ENCODE measurements around the gene HS6ST1.
"Not testable (repeated sequence)": the region's sequence is repeated elsewhere in the genome, so short reads cannot be mapped to it uniquely, and the experiment has no call there.

The HS6ST1 gene

DNA sequence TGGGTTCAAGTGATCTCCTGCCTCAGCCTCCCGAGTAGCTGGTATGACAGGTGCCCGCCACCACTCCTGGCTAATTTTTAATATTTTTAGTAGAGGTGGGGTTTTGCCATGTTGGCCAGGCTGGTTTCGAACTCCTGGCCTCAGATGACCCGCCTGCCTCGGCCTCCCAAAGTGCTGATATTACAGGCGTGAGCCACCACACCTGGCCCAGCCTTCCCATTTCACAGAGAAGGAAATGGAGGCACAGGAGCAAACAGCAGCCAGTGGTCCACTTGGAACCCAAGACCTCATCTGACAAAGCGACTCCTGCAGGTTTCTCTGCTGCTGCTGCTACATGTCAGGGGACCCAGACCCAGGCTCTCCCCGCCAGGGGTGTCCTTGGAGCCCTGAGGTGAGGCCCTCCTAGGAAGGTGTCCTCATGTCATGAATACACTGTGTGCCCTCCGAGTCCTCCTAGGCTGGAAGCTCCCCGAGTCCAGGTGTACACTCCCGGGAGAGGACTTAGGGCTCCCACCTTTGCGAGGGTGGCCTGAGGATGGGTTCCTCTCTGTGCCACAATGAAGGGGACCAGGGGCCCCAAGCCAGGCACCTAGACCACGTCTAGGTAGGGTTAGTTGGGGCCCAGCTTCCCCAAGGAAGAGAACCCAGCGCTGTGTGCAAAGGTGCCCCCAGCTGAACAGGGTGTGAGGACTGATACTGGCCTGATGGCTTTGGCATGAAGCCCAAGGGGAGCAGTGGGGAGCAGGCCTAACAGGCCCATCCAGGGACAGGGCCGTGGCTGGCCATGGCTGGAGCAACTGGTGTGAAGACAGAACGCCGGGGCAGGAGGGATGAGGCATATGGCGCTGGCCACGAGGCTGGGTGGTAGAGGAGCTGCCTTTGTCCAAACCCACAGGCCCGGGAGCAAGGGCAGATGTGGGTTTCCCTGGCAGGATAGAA, 56.1 kb downstream of the HS6ST1 start:
- no peak overlapping the region for H3K9ac ChIP-seq (ENCODE audit: low read length in 2 of 2)
- no peak overlapping the region for H3K4me3 ChIP-seq (ENCODE audit: low read length in 2 of 2)
- H3K4me1 ChIP-seq (ENCODE audit: control insufficient read depth, insufficient read depth, low read length): no peaks in the 10 kb centered on the region
- H3K27ac ChIP-seq (ENCODE audit: low read length): no peak overlapping the region
- H3K9me3 ChIP-seq (ENCODE audit: control insufficient read depth in 2 of 2, low read length in 2 of 2): no peaks in the 10 kb centered on the region
- H3K36me3 ChIP-seq (ENCODE audit: control insufficient read depth in 2 of 2, insufficient read depth in 2 of 2, low read length in 2 of 2): no peaks in the 10 kb centered on the region
- H3K27me3 ChIP-seq (ENCODE audit: control insufficient read depth in 1 of 2, insufficient read depth in 2 of 2, low read length in 2 of 2): no peaks in the 10 kb centered on the region

DNA sequence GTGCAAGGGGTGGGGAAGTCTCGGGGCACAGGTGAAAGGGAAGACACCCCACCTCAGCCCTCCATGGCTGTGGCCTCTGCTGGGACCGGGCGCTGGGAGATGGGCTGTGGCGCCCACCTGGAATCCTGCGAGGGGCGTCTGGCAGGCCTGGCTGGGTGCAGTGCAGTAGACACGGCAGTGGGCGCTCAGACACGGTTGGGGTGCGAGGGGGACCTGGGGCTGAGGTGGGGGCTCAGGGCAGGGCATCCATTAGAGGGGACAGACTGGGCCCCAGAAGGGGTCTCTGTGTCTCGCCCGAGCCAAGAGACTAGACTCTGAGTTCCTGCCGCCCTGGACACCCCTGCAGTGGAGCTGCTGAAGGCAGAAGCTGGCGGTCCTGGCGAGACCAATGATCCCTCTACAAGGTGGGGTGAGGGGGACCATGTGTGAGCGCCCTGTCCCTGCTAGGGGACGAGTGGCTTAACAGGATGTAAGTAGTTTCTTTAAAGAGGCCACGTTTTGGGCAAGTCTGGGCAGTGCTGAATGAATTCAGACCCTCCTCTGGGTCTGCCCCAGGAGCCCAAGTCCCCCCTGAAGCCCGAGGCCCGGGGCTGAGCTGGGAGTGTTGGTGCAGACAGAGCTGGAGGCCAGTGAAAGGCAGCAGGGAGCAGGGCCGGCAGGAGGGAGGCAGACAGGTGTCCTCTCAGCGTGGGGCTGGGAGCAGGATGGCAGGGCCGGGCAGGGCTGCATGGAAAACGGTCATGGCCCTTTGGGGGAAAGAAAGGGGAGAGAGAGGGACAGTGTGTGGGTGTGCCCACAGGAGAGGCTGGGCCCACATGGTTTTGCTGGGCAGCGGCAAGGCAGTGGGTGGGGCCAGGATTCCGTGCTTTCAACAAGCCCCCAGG, 57.2 kb downstream of the HS6ST1 start:
- H3K9ac ChIP-seq (ENCODE audit: low read length in 2 of 2): no peak overlapping the region
- H3K9me3 ChIP-seq (ENCODE audit: control insufficient read depth in 2 of 2, low read length in 2 of 2): no peaks in the 10 kb centered on the region
- no peaks in the 10 kb centered on the region for H3K36me3 ChIP-seq (ENCODE audit: control insufficient read depth in 2 of 2, insufficient read depth in 2 of 2, low read length in 2 of 2)
- H3K27ac ChIP-seq (ENCODE audit: low read length): no peak overlapping the region
- no peaks in the 10 kb centered on the region for H3K27me3 ChIP-seq (ENCODE audit: control insufficient read depth in 1 of 2, insufficient read depth in 2 of 2, low read length in 2 of 2)
- H3K4me3 ChIP-seq (ENCODE audit: low read length in 2 of 2): no peak overlapping the region
- H3K4me1 ChIP-seq (ENCODE audit: control insufficient read depth, insufficient read depth, low read length): no peaks in the 10 kb centered on the region

DNA sequence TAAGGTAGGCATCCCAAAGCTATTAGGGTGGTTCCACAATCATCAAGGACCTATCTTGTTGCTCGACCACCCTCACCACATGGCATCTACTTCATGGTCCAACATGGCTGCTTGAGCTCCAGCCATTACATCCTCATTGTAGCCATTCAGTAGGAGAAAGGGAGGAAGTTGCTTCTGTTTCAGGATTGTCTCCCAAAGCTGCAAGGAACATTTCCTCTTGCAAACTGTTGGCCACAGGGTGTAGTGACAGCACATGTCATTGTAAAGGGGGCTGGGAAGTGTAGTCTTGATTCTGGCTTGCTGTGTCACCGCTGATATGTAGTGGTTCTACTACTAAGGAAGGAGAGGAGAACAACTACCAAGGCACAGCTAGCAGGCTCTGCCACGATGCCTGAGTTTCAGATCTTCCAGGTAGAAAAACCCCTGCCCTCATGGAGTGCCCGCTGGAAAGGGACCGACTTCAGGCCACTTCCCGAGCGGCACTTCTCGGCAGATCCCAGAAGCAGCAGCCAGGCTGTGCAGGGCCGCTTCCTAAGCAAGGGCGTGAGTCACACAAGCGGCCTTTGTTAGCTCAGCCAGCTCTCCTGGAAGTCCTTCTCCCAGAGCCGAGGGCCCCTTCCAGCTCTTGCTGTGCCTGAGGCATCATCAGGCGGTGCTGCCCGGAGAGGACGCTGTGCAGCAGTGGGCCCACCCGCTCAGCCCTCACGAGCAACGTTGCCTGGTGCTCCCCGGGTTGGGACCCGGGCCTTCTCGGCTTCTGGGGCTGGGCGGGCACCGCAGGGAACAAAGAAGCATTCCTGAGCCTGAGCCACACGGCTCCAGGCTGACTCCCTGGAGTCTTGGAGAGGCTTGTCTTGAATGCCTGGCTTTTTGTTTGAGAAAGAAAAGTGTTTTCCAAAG, 58.2 kb downstream of the HS6ST1 start:
- no peak overlapping the region for H3K9ac ChIP-seq (ENCODE audit: low read length in 2 of 2)

DNA sequence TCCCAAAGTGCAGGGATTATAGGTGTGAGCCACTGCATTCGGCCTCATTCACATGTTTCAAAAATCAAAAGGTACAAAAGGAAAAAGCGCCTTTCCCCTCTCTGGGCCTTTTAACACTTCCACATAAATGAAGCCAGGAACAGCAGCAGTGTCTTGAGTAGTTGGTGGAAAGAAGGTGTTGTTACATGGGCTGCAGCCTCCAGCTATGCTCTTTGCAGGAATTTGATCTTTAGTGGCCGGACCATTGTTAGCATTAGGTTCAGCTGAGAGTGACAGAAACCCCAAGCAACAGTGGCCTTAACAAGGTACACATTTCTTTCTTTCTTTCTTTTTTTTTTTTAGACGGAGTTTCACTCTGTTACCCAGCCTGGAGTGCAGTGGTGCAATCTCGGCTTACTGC, 59.1 kb downstream of the HS6ST1 start:
- H3K36me3 ChIP-seq (ENCODE audit: control insufficient read depth in 2 of 2, insufficient read depth in 2 of 2, low read length in 2 of 2): no peaks in the 10 kb centered on the region
- no peak overlapping the region for H3K9ac ChIP-seq (ENCODE audit: low read length in 2 of 2)
- H3K27me3 ChIP-seq (ENCODE audit: control insufficient read depth in 1 of 2, insufficient read depth in 2 of 2, low read length in 2 of 2): no peaks in the 10 kb centered on the region
- H3K4me3 ChIP-seq (ENCODE audit: low read length in 2 of 2): no peak overlapping the region
- no peaks in the 10 kb centered on the region for H3K4me1 ChIP-seq (ENCODE audit: control insufficient read depth, insufficient read depth, low read length)
- H3K9me3 ChIP-seq (ENCODE audit: control insufficient read depth in 2 of 2, low read length in 2 of 2): no peaks in the 10 kb centered on the region
- H3K27ac ChIP-seq (ENCODE audit: low read length): no peak overlapping the region

More for the DNA sequence above, 58.2 kb downstream of the HS6ST1 start:
- H3K9me3 ChIP-seq (ENCODE audit: control insufficient read depth in 2 of 2, low read length in 2 of 2): no peaks in the 10 kb centered on the region
- H3K4me1 ChIP-seq (ENCODE audit: control insufficient read depth, insufficient read depth, low read length): no peaks in the 10 kb centered on the region
- peak overlapping the region in 1 of 2 donors; percentile 29 for H3K4me3 ChIP-seq (ENCODE audit: low read length in 2 of 2)
- no peaks in the 10 kb centered on the region for H3K36me3 ChIP-seq (ENCODE audit: control insufficient read depth in 2 of 2, insufficient read depth in 2 of 2, low read length in 2 of 2)
- H3K27ac ChIP-seq (ENCODE audit: low read length): no peak overlapping the region
- H3K27me3 ChIP-seq (ENCODE audit: control insufficient read depth in 1 of 2, insufficient read depth in 2 of 2, low read length in 2 of 2): no peaks in the 10 kb centered on the region

DNA sequence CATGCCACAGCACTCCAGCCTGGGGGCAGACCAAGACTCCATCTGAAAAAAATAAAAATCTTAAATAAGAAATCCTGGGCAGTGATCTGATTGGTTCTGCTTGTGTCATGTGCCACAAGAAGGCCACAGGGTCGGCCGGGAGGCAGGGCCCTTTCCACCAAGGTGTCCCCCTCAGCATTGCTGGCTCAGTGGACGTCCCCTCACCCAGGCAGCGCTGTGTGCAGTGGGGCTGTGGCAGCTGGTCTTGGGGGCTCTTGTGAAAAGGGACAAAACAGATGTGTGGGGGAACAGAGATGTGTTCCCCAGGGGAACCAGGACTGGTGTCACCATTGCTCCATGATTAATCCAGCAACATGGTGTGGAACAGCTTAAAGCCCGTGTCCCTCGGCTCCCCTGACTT, 60.5 kb downstream of the HS6ST1 start:
- H3K4me1 ChIP-seq (ENCODE audit: control insufficient read depth, insufficient read depth, low read length): no peaks in the 10 kb centered on the region
- no peak overlapping the region for H3K4me3 ChIP-seq (ENCODE audit: low read length in 2 of 2)
- no peak overlapping the region for H3K27ac ChIP-seq (ENCODE audit: low read length)
- no peaks in the 10 kb centered on the region for H3K27me3 ChIP-seq (ENCODE audit: control insufficient read depth in 1 of 2, insufficient read depth in 2 of 2, low read length in 2 of 2)
- no peaks in the 10 kb centered on the region for H3K36me3 ChIP-seq (ENCODE audit: control insufficient read depth in 2 of 2, insufficient read depth in 2 of 2, low read length in 2 of 2)
- no peaks in the 10 kb centered on the region for H3K9me3 ChIP-seq (ENCODE audit: control insufficient read depth in 2 of 2, low read length in 2 of 2)
- no peak overlapping the region for H3K9ac ChIP-seq (ENCODE audit: low read length in 2 of 2)

DNA sequence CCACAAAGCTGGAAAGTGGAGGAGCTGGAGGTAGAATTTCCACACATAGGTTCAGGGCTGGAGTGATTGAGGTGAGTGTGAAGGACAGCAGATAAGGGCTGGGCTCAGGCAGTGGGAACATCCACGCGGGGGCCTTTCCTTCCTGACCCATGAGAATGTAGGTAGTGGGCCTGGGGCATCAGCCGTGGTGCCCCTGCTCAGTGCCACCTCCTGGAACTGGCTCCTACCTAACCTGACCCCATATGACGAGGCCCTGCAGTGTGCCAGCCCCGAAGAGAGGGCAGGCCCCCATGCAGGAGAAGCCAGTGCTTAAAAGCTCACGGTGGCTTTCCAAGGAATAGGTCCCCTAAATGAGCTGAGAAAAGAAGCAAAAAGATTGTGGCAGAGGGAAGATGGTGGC, 66.2 kb downstream of the HS6ST1 start:
- Histone ChIP-seq H3K9ac (ENCODE audit: low read length in 2 of 2) (no peak overlapping the region), H3K4me3 (ENCODE audit: low read length in 2 of 2) (no peak overlapping the region), H3K9me3 (ENCODE audit: control insufficient read depth in 2 of 2, low read length in 2 of 2) (no peaks in the 10 kb centered on the region), H3K27me3 (ENCODE audit: control insufficient read depth in 1 of 2, insufficient read depth in 2 of 2, low read length in 2 of 2) (no peaks in the 10 kb centered on the region), H3K27ac (ENCODE audit: low read length) (no peak overlapping the region), H3K36me3 (ENCODE audit: control insufficient read depth in 2 of 2, insufficient read depth in 2 of 2, low read length in 2 of 2) (no peaks in the 10 kb centered on the region), H3K4me1 (ENCODE audit: control insufficient read depth, insufficient read depth, low read length) (no peaks in the 10 kb centered on the region)

DNA sequence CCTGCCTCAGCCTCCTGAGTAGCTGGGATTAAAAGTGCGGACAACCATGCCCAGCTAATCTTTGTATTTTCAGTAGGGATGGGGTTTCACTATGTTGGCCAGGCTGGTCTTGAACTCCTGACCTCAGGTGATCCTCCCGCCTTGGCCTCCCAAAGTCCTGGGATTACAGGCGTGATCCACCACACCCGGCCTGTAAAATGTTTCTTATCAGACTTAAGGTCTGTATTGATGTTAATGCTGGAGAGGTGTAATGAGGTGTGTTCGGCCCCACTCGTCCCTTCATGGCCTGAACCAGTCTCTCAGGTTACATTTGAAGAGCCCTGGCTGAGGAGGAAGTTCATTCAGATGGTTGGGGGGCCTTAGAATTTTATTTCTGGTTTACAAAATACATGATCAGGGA, 66.6 kb downstream of the HS6ST1 start:
- H3K4me1 ChIP-seq (ENCODE audit: control insufficient read depth, insufficient read depth, low read length); H3K4me3 ChIP-seq (ENCODE audit: low read length in 2 of 2); H3K9ac ChIP-seq (ENCODE audit: low read length in 2 of 2); H3K9me3 ChIP-seq (ENCODE audit: control insufficient read depth in 2 of 2, low read length in 2 of 2); H3K36me3 ChIP-seq (ENCODE audit: control insufficient read depth in 2 of 2, insufficient read depth in 2 of 2, low read length in 2 of 2); H3K27me3 ChIP-seq (ENCODE audit: control insufficient read depth in 1 of 2, insufficient read depth in 2 of 2, low read length in 2 of 2); H3K27ac ChIP-seq (ENCODE audit: low read length): not testable (repeated sequence)

DNA sequence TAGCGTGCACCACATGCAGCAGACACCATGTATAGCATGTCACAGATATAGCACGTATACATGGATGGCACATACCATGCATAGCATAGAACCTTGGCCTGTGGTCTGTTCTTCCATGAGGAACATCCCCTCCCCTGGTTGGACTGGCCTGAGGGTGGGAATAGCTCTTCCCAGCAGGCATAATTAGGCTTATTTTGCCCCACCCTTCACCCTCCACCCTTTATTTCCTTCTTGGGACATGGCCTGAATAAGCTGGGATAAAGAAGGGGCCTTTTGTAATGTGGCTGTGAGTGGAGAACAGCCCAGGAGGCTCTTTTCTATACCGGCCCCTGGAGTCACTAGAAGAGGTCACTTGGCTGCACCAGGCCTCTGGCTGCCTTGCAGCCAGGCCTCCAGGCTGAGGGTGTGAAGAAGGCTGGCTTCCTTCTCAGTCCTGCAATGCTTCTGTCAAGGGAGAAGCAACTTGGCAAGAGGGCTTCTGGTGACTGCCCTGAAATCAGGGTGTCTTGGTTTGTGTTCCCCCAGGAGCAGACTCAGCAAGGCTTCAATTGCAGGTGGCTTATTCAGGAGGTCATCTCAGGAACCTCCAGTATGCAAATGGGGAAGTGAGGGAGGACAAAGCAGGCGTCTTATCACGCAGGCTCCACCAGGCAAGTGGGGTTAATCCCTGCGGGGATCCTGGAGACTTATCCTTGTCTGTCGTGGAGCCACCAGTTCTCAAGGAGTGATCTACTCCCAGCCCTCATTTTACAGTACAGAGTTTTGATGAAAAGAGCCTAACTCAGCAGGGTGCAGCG, 68.2 kb downstream of the HS6ST1 start:
- Histone ChIP-seq H3K9me3 (ENCODE audit: control insufficient read depth in 2 of 2, low read length in 2 of 2) (no peaks in the 10 kb centered on the region), H3K4me1 (ENCODE audit: control insufficient read depth, insufficient read depth, low read length) (no peaks in the 10 kb centered on the region), H3K4me3 (ENCODE audit: low read length in 2 of 2) (no peak overlapping the region), H3K9ac (ENCODE audit: low read length in 2 of 2) (no peak overlapping the region), H3K27me3 (ENCODE audit: control insufficient read depth in 1 of 2, insufficient read depth in 2 of 2, low read length in 2 of 2) (no peaks in the 10 kb centered on the region), H3K36me3 (ENCODE audit: control insufficient read depth in 2 of 2, insufficient read depth in 2 of 2, low read length in 2 of 2) (no peaks in the 10 kb centered on the region), H3K27ac (ENCODE audit: low read length) (no peak overlapping the region)

DNA sequence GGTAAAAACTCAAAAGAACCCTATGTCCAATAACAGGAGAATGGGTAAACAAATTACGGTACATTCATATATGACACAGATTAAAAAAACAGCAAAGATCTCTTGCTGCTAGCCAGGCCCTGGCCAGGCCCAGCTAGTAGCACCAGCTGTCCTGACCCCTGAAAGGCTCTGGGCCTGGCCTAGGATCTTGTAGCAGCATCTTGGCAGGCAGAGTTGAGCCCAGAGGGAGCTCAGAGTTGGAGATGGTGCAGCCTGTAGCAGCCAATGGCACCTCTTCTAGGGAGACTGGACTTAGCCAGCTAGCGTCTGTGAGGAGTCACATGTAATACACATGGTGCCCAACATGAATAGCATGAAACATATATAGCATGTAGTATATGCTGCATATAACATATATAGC, 69.1 kb downstream of the HS6ST1 start:
- H3K9me3 ChIP-seq (ENCODE audit: control insufficient read depth in 2 of 2, low read length in 2 of 2): no peaks in the 10 kb centered on the region
- H3K9ac ChIP-seq (ENCODE audit: low read length in 2 of 2): no peak overlapping the region
- no peaks in the 10 kb centered on the region for H3K4me1 ChIP-seq (ENCODE audit: control insufficient read depth, insufficient read depth, low read length)
- no peaks in the 10 kb centered on the region for H3K36me3 ChIP-seq (ENCODE audit: control insufficient read depth in 2 of 2, insufficient read depth in 2 of 2, low read length in 2 of 2)
- H3K4me3 ChIP-seq (ENCODE audit: low read length in 2 of 2): no peak overlapping the region
- H3K27ac ChIP-seq (ENCODE audit: low read length): no peak overlapping the region
- no peaks in the 10 kb centered on the region for H3K27me3 ChIP-seq (ENCODE audit: control insufficient read depth in 1 of 2, insufficient read depth in 2 of 2, low read length in 2 of 2)

DNA sequence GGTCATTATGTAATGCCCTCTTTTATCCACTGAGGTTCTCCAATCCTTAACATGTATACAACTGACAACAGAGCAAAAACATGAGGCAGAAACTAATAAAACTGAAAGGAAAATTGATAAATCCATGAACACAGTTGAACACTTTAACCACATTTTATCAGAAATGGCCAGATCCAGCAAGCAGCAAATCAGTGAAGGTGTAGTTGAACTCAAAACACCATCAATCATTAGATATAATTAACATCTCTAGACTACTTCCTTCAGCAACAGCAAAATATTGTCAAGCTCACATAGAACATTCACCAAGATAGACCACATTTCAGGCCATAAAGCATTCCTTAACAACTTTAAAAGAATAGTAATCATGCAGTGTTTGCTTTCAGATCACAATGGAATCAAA, 72.9 kb downstream of the HS6ST1 start:
- Histone ChIP-seq H3K27ac (ENCODE audit: low read length) (no peak overlapping the region), H3K27me3 (ENCODE audit: control insufficient read depth in 1 of 2, insufficient read depth in 2 of 2, low read length in 2 of 2) (no peaks in the 10 kb centered on the region), H3K9me3 (ENCODE audit: control insufficient read depth in 2 of 2, low read length in 2 of 2) (no peaks in the 10 kb centered on the region), H3K9ac (ENCODE audit: low read length in 2 of 2) (no peak overlapping the region), H3K36me3 (ENCODE audit: control insufficient read depth in 2 of 2, insufficient read depth in 2 of 2, low read length in 2 of 2) (no peaks in the 10 kb centered on the region), H3K4me1 (ENCODE audit: control insufficient read depth, insufficient read depth, low read length) (no peaks in the 10 kb centered on the region), H3K4me3 (ENCODE audit: low read length in 2 of 2) (no peak overlapping the region)

All from stomach smooth muscle (tissue), 2 donors.